ENCODE results near the gene SLAIN1. TPM values are rescaled to one million over a fixed set of nuclear protein-coding genes. Genes with fewer than 3 reads are reported as not detected.

The SLAIN1 gene
- total and polyA plus RNA-seq, 2 of the 13 experiments (the other 11 are each of a cell fraction or from before 2014, with no cell fraction given) = 1.2 to 4.5 TPM

DNA sequence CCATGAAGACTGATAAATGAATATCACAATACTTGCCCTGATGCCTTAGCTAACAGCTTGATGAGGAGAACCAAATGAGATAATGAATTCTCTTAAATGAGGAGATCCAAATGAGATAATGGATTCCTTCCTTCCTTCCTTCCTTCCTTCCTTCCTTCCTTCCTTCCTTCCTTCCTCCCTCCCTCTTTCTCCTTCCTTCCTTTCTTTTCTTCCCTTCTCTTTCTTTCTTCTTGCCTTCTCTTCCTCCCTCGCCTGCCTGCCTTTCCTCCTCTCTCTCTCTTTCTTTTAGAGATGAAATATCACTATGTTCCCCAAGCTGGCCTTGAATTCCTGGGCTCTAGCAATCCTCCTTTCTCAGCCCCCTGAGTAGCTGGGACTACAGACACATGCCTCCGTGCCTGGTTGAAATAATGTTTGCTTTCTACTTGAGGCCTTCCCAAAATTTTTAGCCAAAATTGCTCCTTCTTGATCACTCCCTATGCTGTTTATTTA is 4.0 kb upstream of the SLAIN1 start:
- Histone ChIP-seq H3K9ac (ENCODE audit: insufficient read depth, low read depth, low read length) (no peak overlapping the region), H3K9me3 (ENCODE audit: low read length) (no peaks in the 10 kb centered on the region), H3K36me3 (replicated peaks in 1 of 2; ENCODE audit: control insufficient read depth in 1 of 2, insufficient read depth in 2 of 2, low read length in 2 of 2) (no peaks in the 10 kb centered on the region), H3K4me1 (ENCODE audit: insufficient read depth, low read length) (peaks cover 11% of the 10 kb centered on the region; the same call in 1 of the 2 replicates), H2AFZ (ENCODE audit: low read length) (no peak overlapping the region), H3K79me2 (ENCODE audit: insufficient read depth, low read length) (no peaks in the 10 kb centered on the region), H4K20me1 (ENCODE audit: insufficient read depth, low read length) (no peaks in the 10 kb centered on the region), H3K4me2 (ENCODE audit: low read depth, low read length) (no peak overlapping the region), H3K27me3 (ENCODE audit: control insufficient read depth in 1 of 2, insufficient read depth in 2 of 2, low read length in 2 of 2) (peaks cover 2 to 12% of the 10 kb centered on the region in 2 experiments; a peak in 3 of 5 replicates), H3K27ac (ENCODE audit: extremely low read length, insufficient read depth, low read length) (no peak overlapping the region), H3K4me3 (replicated peaks in 1 of 3; ENCODE audit: insufficient read depth in 1 of 3, low read depth in 2 of 3, low read length in 3 of 3) (no peak overlapping the region)
- in situ Hi-C loops (cut with HindIII; ENCODE audit: extremely low pct_ligation_motif_present, low pct_unique_long_range_greater_than_20kb) (no loop called here), intact Hi-C loops (cut with micrococcal nuclease; ENCODE audit: unreplicated experiment) (no loop called here)
- CTCF ChIA-PET (ENCODE audit: low intra/inter-chr PET ratio, low total read pairs) = no interaction called here
- POLR2A ChIA-PET = no interaction called here
- WGBS (ENCODE audit: low lambda C conversion rate) = 30% methylated on average over 2 of the region's 2 CpGs
- TF ChIP-seq, protein P1, sequence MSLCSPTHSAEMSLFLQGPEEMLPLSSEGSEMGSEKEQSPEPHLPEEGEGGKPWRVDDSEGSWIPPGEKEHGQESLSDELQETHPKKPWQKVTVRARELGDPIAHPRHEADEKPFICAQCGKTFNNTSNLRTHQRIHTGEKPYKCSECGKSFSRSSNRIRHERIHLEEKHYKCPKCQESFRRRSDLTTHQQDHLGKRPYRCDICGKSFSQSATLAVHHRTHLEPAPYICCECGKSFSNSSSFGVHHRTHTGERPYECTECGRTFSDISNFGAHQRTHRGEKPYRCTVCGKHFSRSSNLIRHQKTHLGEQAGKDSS (CRISPR knock-in tag; IDR thresholded peaks at IDR 0.05; ENCODE audit: borderline replicate concordance, low read depth) = no peak
- TF ChIP-seq HNRNPK (IDR thresholded peaks at IDR 0.05; ENCODE audit: low read depth, low read length, poor library complexity, severe bottlenecking) (no peak), HOXA5 (CRISPR knock-in tag; IDR thresholded peaks at IDR 0.05) (no peak), MBD4 (IDR thresholded peaks at IDR 0.05; ENCODE audit: borderline replicate concordance, low read length) (no peak), SOX13 (IDR thresholded peaks at IDR 0.05) (no peak), SOX13 (CRISPR knock-in tag; conservative IDR thresholded peaks at IDR 0.05 in 1 of 2, IDR thresholded peaks at IDR 0.05 in 1 of 2) (no peak)
- TF ChIP-seq, protein P2, sequence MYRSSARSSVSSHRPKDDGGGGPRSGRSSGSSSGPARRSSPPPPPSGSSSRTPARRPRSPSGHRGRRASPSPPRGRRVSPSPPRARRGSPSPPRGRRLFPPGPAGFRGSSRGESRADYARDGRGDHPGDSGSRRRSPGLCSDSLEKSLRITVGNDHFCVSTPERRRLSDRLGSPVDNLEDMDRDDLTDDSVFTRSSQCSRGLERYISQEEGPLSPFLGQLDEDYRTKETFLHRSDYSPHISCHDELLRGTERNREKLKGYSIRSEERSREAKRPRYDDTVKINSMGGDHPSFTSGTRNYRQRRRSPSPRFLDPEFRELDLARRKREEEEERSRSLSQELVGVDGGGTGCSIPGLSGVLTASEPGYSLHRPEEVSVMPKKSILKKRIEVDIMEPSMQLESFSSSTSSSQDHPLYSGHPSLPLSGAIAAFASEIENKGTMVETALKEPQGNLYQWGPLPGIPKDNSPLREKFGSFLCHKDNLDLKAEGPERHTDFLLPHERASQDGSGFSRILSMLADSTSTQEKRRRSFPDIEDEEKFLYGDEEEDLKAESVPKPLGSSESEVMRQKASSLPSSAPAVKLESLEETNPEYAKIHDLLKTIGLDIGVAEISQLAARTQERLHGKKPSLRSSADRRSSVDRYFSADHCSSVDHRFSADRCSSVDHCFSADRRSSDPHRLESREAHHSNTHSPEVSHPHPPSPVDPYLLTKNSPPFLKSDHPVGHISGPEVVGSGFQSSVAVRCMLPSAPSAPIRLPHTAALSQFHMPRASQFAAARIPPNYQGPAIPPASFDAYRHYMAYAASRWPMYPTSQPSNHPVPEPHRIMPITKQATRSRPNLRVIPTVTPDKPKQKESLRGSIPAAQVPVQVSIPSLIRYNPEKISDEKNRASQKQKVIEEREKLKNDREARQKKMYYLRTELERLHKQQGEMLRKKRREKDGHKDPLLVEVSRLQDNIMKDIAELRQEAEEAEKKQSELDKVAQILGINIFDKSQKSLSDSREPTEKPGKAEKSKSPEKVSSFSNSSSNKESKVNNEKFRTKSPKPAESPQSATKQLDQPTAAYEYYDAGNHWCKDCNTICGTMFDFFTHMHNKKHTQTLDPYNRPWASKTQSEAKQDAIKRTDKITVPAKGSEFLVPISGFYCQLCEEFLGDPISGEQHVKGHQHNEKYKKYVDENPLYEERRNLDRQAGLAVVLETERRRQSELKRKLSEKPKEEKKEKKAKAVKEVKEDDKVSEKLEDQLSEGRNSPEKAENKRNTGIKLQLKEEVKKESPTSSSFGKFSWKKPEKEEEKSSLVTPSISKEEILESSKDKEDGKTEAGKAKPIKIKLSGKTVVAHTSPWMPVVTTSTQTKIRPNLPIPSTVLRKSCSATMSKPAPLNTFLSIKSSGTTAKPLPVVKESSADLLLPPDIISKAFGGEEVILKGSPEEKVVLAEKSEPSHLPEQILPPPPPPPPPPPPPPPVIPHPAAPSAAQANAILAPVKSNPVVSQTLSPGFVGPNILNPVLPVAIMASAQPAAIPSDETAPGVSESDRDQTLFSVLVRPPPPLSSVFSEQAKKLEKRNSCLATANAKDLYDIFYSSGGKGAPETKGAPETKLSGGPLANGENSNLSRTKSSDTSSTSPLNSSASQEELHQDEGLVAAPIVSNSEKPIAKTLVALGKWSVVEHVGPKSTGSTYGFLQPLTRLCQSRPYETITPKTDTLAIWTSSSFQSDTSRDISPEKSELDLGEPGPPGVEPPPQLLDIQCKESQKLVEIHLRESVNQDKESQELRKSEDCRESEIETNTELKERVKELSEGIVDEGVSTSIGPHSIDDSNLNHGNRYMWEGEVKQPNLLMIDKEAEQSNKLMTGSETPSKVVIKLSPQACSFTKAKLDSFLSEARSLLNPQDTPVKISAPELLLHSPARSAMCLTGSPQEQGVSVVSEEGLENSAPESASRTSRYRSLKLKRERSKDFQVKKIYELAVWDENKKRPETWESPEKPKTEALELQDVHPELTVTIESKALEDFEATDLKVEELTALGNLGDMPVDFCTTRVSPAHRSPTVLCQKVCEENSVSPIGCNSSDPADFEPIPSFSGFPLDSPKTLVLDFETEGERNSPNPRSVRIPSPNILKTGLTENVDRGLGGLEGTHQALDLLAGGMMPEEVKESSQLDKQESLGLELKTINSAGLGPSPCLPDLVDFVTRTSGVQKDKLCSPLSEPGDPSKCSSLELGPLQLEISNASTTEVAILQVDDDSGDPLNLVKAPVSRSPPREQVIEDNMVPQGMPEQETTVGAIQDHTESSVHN (CRISPR knock-in tag; IDR thresholded peaks at IDR 0.05) = no peak
- TF ChIP-seq, protein P3, sequence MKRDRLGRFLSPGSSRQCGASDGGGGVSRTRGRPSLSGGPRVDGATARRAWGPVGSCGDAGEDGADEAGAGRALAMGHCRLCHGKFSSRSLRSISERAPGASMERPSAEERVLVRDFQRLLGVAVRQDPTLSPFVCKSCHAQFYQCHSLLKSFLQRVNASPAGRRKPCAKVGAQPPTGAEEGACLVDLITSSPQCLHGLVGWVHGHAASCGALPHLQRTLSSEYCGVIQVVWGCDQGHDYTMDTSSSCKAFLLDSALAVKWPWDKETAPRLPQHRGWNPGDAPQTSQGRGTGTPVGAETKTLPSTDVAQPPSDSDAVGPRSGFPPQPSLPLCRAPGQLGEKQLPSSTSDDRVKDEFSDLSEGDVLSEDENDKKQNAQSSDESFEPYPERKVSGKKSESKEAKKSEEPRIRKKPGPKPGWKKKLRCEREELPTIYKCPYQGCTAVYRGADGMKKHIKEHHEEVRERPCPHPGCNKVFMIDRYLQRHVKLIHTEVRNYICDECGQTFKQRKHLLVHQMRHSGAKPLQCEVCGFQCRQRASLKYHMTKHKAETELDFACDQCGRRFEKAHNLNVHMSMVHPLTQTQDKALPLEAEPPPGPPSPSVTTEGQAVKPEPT (CRISPR knock-in tag; IDR thresholded peaks at IDR 0.05; ENCODE audit: low read depth) = no peak
- BruUV-seq (replicated peaks) = no TSS peak
- DNase-seq (ENCODE audit: low spot score) = no peak
- no peak for ATAC-seq
- FAIRE-seq = no peak

All from HepG2 (cell line).